GM12873 (cell line): ENCODE data around the gene AHCTF1.

Experiments used
- CTCF ChIP-seq: IDR thresholded peaks from 2 replicates; pipeline ENCODE4 v1.5.1; 2012; ENCODE audit warnings: low read depth, mild to moderate bottlenecking, moderate library complexity, low read length, control low read depth; ENCODE audit not compliant: insufficient read depth; ENCODE audit errors: missing control alignments

AHCTF1 gene, protein sequence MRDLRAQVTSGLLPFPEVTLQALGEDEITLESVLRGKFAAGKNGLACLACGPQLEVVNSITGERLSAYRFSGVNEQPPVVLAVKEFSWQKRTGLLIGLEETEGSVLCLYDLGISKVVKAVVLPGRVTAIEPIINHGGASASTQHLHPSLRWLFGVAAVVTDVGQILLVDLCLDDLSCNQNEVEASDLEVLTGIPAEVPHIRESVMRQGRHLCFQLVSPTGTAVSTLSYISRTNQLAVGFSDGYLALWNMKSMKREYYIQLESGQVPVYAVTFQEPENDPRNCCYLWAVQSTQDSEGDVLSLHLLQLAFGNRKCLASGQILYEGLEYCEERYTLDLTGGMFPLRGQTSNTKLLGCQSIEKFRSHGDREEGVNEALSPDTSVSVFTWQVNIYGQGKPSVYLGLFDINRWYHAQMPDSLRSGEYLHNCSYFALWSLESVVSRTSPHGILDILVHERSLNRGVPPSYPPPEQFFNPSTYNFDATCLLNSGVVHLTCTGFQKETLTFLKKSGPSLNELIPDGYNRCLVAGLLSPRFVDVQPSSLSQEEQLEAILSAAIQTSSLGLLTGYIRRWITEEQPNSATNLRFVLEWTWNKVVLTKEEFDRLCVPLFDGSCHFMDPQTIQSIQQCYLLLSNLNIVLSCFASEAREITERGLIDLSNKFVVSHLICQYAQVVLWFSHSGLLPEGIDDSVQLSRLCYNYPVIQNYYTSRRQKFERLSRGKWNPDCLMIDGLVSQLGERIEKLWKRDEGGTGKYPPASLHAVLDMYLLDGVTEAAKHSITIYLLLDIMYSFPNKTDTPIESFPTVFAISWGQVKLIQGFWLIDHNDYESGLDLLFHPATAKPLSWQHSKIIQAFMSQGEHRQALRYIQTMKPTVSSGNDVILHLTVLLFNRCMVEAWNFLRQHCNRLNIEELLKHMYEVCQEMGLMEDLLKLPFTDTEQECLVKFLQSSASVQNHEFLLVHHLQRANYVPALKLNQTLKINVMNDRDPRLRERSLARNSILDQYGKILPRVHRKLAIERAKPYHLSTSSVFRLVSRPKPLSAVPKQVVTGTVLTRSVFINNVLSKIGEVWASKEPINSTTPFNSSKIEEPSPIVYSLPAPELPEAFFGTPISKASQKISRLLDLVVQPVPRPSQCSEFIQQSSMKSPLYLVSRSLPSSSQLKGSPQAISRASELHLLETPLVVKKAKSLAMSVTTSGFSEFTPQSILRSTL (N-terminal part only)

DNA sequence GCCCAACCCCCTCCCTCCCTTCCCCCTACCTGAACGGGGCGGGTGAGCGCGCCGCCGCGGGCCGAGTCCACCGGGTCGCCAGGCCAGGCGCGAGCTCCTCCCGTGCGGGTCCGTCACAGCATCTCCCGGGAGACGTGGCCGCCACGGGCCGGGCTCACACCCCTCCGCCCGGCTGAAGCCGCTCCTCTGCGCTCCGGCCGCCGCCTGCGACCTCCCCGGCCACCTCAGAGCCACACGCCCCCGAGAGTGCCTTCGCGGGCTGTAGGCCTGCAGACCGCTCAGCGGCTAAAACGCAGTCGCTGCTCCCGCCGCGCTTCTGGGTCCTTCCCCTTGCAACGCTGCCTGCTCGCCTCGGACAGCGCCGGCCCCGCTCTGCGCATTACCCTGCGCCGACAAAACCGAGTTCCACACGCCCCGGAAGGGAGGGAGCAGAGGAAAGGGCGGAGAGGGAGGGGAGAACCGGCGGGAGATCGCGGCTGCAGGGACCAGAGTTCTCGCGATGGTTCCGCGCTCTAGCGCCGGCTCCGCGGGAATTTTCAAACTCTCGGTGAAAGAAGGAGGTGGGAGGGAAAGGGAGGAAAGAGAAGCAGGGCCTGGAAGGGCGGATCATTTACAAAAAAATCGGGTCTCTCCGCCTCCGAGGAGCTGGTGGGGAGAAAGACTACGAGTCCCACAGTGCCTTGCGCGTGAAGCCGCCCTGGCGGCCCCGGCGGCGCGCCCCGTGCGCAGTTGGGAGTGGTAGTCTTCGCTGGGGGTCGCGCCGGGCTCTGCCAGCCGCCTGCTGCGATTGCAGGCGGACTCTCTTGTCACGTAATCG, at the start of gene AHCTF1:
TSS of gene AHCTF1 (minus strand) at position 400 of the 817 bp plus-strand sequence. CDS start 13,578 bp downstream, outside the sequence.
- no peak for TF ChIP-seq CTCF

DNA sequence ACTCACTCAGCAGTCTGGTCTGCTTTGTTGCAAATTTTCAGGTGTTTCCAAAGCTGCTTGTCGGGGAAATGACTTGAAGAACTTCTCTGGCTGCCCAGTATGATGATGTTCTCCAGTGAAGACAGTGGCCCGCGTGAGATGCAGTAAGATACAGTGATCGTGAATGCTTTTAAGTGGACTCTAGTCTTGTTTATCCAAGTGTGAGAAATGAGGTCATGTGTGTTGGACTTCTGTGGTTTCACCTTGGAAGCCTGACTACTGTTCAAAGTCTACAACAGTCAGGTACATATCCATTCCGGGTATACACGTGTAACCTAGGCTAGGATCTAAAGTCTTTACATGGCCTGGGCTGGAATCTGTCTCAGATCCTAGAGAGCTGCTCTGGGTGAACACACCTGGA, 47.0 kb upstream of the AHCTF1 start:
- no peak for TF ChIP-seq CTCF

- no peak for TF ChIP-seq CTCF
These were observed 46.5 kb upstream of the AHCTF1 start for GRCh38 chr1:246978281-246978680.

- no peak for TF ChIP-seq CTCF
These were observed 40.2 kb upstream of the AHCTF1 start for GRCh38 chr1:246971969-246972368.

- TF ChIP-seq CTCF = peak; percentile 85
These were observed 39.5 kb upstream of the AHCTF1 start for GRCh38 chr1:246971090-246971721.

GRCh38 chr1:246969621-246970020, 37.9 kb upstream of the AHCTF1 start:
- TF ChIP-seq CTCF = no peak
